Amygdala (tissue), 56 donors: Measurements from ENCODE around the gene SYNJ2.

Experiments
- DNase-seq, 56 donors: peaks; one replicate each; lab custom pipeline; 2025; lab: John Stamatoyannopoulos, UW

Gene SYNJ2

GRCh38 chr6:157978021-157978783 is 3.5 kb upstream of the SYNJ2 start:
- no peak for DNase-seq

GRCh38 chr6:157980288-157981131 is 1.2 kb upstream of the SYNJ2 start:
- DNase-seq = no peak

- no peak for DNase-seq
Observed at GRCh38 chr6:157981132-157981394, 600 bp upstream of the SYNJ2 start.

GRCh38 chr6:157982102-157982562 is 469 bp downstream of the SYNJ2 start:
- DNase-seq = peak in 3 of 56 donors; percentile 31 to 44 (median 32)

- DNase-seq = peak in 5 of 56 donors; percentile 21 to 40 (median 29)
Observed at GRCh38 chr6:157982563-157983405, 1.1 kb downstream of the SYNJ2 start.

GRCh38 chr6:157983406-157984119 is 1.9 kb downstream of the SYNJ2 start:
- DNase-seq = no peak

- no peak for DNase-seq
Observed at GRCh38 chr6:157984128-157984527, 2.5 kb downstream of the SYNJ2 start.

- no peak for DNase-seq
Observed at GRCh38 chr6:157984686-157985225, 3.1 kb downstream of the SYNJ2 start.

GRCh38 chr6:157985378-157986155 is 3.9 kb downstream of the SYNJ2 start:
- DNase-seq = peak in 6 of 56 donors; percentile 21 to 51 (median 32)

- no peak for DNase-seq
Observed at GRCh38 chr6:157987788-157988699, 6.4 kb downstream of the SYNJ2 start.

GRCh38 chr6:157988700-157989063 is 7.0 kb downstream of the SYNJ2 start:
- DNase-seq = no peak

GRCh38 chr6:157989541-157990289 is 8.1 kb downstream of the SYNJ2 start:
- peak in 24 of 56 donors; percentile 10 to 91 (median 44) for DNase-seq

- DNase-seq = no peak
Observed at GRCh38 chr6:157990321-157991066, 8.8 kb downstream of the SYNJ2 start.

- DNase-seq = no peak
Observed at GRCh38 chr6:157991067-157991432, 9.4 kb downstream of the SYNJ2 start.

GRCh38 chr6:157993076-157993475 is 11.4 kb downstream of the SYNJ2 start:
- DNase-seq = no peak

- DNase-seq = peak in 28 of 56 donors; percentile 10 to 81 (median 46)
Observed at GRCh38 chr6:157994125-157994795, 12.6 kb downstream of the SYNJ2 start.
